Measurements from ENCODE around the gene MKKS. TPM values are rescaled to one million over a fixed set of nuclear protein-coding genes. Genes with fewer than 3 reads are reported as not detected.
"Not testable (repeated sequence)": the region's sequence is repeated elsewhere in the genome, so short reads cannot be mapped to it uniquely, and the experiment has no call there.

MKKS gene
- total RNA-seq, 2 donors from 2014 or later, result 11.4 to 13.0 TPM

DNA sequence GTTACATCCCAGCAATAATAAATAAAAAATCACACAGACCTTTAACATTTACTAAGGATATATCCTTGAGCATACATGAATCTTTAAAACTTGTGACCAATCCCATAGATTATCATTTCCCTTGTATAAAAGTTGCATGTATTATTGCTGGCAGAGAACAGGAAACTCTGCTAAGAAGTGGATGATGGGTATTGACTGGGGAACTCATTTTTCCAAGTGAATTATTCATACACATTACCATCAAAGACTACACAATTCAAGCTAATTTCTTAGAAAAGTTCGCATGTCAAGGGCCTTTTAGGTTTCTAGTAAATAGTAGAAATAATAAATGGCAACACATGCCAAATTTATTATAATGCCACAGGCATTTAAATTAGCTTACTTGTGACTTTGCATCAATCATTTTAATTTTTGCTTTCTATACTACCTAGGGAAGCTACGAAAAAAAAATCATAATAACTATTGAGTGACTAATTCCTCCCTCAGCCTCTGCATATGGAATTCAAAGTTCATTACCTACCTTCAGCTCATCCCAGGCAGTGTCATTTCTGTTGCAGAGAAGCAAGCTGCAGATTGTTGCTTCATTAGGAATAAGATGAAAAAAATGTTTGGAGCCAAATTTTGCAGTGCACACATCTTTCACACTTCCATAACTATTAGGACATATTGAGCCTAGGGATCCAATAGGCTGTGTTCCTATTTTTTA, 25.8 kb downstream of the MKKS start:
- Histone ChIP-seq H3K4me3 (no peak overlapping the region), H3K9me3 (no peaks in the 10 kb centered on the region), H3K27me3 (replicated peaks; ENCODE audit: insufficient read depth) (no peaks in the 10 kb centered on the region), H3K27ac (no peak overlapping the region), H3K36me3 (peaks cover 3% of the 10 kb centered on the region), H3K4me1 (ENCODE audit: control insufficient read depth in 1 of 2, low read depth in 2 of 2) (no peaks in the 10 kb centered on the region)
- no peak for TF ChIP-seq CTCF (IDR thresholded peaks at IDR 0.05)
- no peak for DNase-seq (ENCODE audit: low spot score)
- no peak for ATAC-seq (ENCODE audit: insufficient number of reproducible peaks, low FRiP score, low read depth)

DNA sequence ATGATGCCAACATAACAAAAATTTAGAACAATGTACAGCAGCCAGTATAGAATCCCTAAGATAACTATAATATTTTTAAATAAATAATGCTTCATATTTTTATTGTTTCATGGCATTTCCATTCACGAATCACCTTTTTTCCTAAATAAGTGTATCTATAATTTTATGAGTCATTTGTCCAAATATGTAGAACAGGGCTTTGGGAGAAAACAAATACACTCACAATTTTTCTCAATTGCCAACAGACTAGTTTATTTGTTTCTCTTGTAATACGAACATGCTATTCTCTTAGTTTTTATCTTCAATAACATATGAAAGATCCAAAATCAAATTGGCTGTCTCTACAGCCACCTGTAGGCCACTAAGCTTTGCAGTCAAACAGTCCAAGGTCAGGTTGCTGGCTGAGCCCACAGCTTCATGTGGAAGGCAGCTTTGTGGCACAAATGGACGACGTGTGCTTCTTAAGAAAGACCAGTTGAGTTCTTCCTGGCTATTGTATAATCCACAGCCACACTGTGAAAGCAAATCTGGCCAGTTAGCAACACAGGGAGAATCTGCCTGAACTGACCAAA, 29.0 kb downstream of the MKKS start:
- Histone ChIP-seq H3K9me3 (no peaks in the 10 kb centered on the region), H3K4me1 (ENCODE audit: control insufficient read depth in 1 of 2, low read depth in 2 of 2) (no peaks in the 10 kb centered on the region), H3K27me3 (replicated peaks; ENCODE audit: insufficient read depth) (no peaks in the 10 kb centered on the region), H3K36me3 (peaks cover 3% of the 10 kb centered on the region), H3K27ac (no peak overlapping the region), H3K4me3 (no peak overlapping the region)
- ATAC-seq (ENCODE audit: insufficient number of reproducible peaks, low FRiP score, low read depth) (no peak), DNase-seq (ENCODE audit: low spot score) (no peak)
- TF ChIP-seq CTCF (IDR thresholded peaks at IDR 0.05), result no peak

- H3K27me3 ChIP-seq (replicated peaks; ENCODE audit: insufficient read depth), result no peaks in the 10 kb centered on the region
- no peak overlapping the region for H3K27ac ChIP-seq
- no peaks in the 10 kb centered on the region for H3K4me1 ChIP-seq (ENCODE audit: control insufficient read depth in 1 of 2, low read depth in 2 of 2)
- no peak overlapping the region for H3K4me3 ChIP-seq
- peaks cover 3% of the 10 kb centered on the region for H3K36me3 ChIP-seq
- ATAC-seq (ENCODE audit: insufficient number of reproducible peaks, low FRiP score, low read depth) (no peak), DNase-seq (ENCODE audit: low spot score) (no peak)
- H3K9me3 ChIP-seq, result no peaks in the 10 kb centered on the region
- TF ChIP-seq CTCF (IDR thresholded peaks at IDR 0.05), result no peak
Observed at GRCh38 chr20:10404023-10404628, 29.9 kb downstream of the MKKS start.

DNA sequence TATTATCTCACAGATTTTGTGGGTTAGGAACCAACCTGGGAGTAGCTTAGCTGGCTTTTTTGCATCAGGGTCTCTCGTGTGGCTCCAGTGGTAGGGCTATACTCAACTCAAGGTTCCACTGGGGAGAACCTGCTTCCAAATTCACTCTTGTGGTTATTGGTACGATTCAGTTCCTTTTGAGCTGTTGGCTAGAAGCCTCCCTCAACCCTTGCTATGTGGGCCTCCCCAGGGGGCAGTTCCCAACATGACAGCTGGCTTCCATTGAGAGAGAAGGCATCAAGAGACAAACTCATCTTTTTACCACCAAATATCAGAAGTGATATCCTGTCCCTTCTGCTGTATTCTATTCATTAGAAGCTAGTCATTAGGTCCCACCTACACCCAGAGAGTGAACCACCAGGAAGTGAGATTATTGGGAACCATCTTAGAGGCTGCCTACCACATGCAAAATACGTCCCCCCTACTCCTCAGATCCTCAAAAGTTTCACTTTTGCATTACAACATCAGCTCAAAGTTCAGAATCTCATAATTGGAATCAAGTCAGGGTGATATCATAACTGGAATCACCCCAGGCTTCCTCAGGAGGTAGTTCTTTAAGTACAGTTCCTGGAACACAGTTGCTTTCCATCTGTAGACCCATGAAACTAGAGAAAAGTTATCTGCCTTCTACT, 30.9 kb downstream of the MKKS start:
- Histone ChIP-seq H3K27me3 (replicated peaks; ENCODE audit: insufficient read depth) (no peaks in the 10 kb centered on the region), H3K9me3 (no peaks in the 10 kb centered on the region), H3K27ac (no peak overlapping the region), H3K4me1 (ENCODE audit: control insufficient read depth in 1 of 2, low read depth in 2 of 2) (no peaks in the 10 kb centered on the region), H3K4me3 (no peak overlapping the region), H3K36me3 (peaks cover 3% of the 10 kb centered on the region)
- DNase-seq (ENCODE audit: low spot score) (no peak), ATAC-seq (ENCODE audit: insufficient number of reproducible peaks, low FRiP score, low read depth) (no peak)
- no peak for TF ChIP-seq CTCF (IDR thresholded peaks at IDR 0.05)

GRCh38 chr20:10398834-10399369, 35.1 kb downstream of the MKKS start:
- Histone ChIP-seq H3K27me3 (replicated peaks; ENCODE audit: insufficient read depth) (no peaks in the 10 kb centered on the region), H3K36me3 (no peaks in the 10 kb centered on the region), H3K4me3 (no peak overlapping the region), H3K4me1 (ENCODE audit: control insufficient read depth in 1 of 2, low read depth in 2 of 2) (no peaks in the 10 kb centered on the region), H3K27ac (no peak overlapping the region), H3K9me3 (no peaks in the 10 kb centered on the region)
- ATAC-seq (ENCODE audit: insufficient number of reproducible peaks, low FRiP score, low read depth), result no peak
- no peak for DNase-seq (ENCODE audit: low spot score)
- no peak for TF ChIP-seq CTCF (IDR thresholded peaks at IDR 0.05)

DNA sequence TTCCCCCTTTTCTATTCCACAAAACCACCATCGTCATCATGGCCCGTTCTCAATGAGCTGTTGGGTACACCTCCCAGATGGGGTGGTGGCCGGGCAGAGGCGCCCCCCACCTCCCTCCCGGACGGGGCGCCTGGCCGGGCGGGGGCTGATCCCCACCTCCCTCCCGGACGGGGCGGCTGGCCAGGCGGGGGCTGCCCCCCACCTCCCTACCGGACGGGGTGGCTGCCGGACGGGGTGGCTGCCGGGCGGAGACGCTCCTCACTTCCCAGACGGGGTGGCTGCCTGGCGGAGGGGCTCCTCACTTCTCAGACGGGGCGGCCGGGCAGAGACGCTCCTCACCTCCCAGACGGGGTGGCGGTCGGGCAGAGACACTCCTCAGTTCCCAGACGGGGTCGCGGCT, 39.3 kb downstream of the MKKS start:
- not testable (repeated sequence) for ATAC-seq (ENCODE audit: insufficient number of reproducible peaks, low FRiP score, low read depth); H3K36me3 ChIP-seq; H3K27ac ChIP-seq; H3K4me3 ChIP-seq; DNase-seq (ENCODE audit: low spot score); H3K4me1 ChIP-seq (ENCODE audit: control insufficient read depth in 1 of 2, low read depth in 2 of 2); H3K9me3 ChIP-seq; H3K27me3 ChIP-seq (replicated peaks; ENCODE audit: insufficient read depth)

All from thoracic aorta (tissue), 2 donors.